ENCODE results near the gene CLCN7.
A peak's percentile ranks its signal among the peaks of the same experiment; 100 is the strongest.

CLCN7 gene

GRCh38 chr16:1429012-1429411 is 45.8 kb downstream of the CLCN7 start:
- no peak for DNase-seq

GRCh38 chr16:1428511-1428910 is 46.3 kb downstream of the CLCN7 start:
- peak; percentile 47 for DNase-seq

- DNase-seq = no peak
Measured at GRCh38 chr16:1427473-1428461, 47.1 kb downstream of the CLCN7 start.

- DNase-seq = no peak
Measured at GRCh38 chr16:1426734-1427471, 47.9 kb downstream of the CLCN7 start.

GRCh38 chr16:1425616-1426370 is 49.0 kb downstream of the CLCN7 start:
- DNase-seq = no peak

GRCh38 chr16:1424028-1424427 is 50.8 kb downstream of the CLCN7 start:
- no peak for DNase-seq

GRCh38 chr16:1422076-1422475 is 52.8 kb downstream of the CLCN7 start:
- DNase-seq = no peak

- DNase-seq = no peak
Measured at GRCh38 chr16:1420111-1420539, 54.7 kb downstream of the CLCN7 start.

- DNase-seq = no peak
Measured at GRCh38 chr16:1416521-1416941, 58.3 kb downstream of the CLCN7 start.

- DNase-seq = peak; percentile 81 to 89
Measured at GRCh38 chr16:1414532-1415260, 60.1 kb downstream of the CLCN7 start, which contains the start of gene UNKL. UNKL (minus strand) TSS chr16:1414704; CDS start chr16:1414691, 13 bp downstream.

GRCh38 chr16:1413684-1414531 is 60.9 kb downstream of the CLCN7 start:
- DNase-seq = peak; percentile 67 to 71

- no peak for DNase-seq
Measured at GRCh38 chr16:1412847-1413246, 62.0 kb downstream of the CLCN7 start.

- peak; percentile 94 to 97 for DNase-seq
Measured at GRCh38 chr16:1408171-1408837, 66.5 kb downstream of the CLCN7 start.

- no peak for DNase-seq
Measured at GRCh38 chr16:1407753-1408152, 67.1 kb downstream of the CLCN7 start.

- DNase-seq = no peak
Measured at GRCh38 chr16:1403733-1404132, 71.1 kb downstream of the CLCN7 start.

- no peak for DNase-seq
Measured at GRCh38 chr16:1403036-1403435, 71.8 kb downstream of the CLCN7 start.

- no peak for DNase-seq
Measured at GRCh38 chr16:1401758-1402154, 73.1 kb downstream of the CLCN7 start.

GRCh38 chr16:1401061-1401757 is 73.6 kb downstream of the CLCN7 start:
- no peak for DNase-seq

GRCh38 chr16:1398826-1399581 is 75.8 kb downstream of the CLCN7 start:
- no peak for DNase-seq
